Measurements from ENCODE around the gene MDN1. TPM values are rescaled to one million over a fixed set of nuclear protein-coding genes. Genes with fewer than 3 reads are reported as not detected.

Gene MDN1
- total and polyA plus RNA-seq, 2 of the 13 experiments (the other 11 are each of a cell fraction or from before 2014, with no cell fraction given), result 18.8 to 52.9 TPM

GRCh38 chr6:89818977-89819335, 638 bp downstream of the MDN1 start:
- Histone ChIP-seq H3K36me3 (replicated peaks in 1 of 2; ENCODE audit: control insufficient read depth in 1 of 2, insufficient read depth in 2 of 2, low read length in 2 of 2) (peaks cover 0 to 2% of the 10 kb centered on the region in 2 experiments; a peak in 1 of 5 replicates), H3K27me3 (ENCODE audit: control insufficient read depth in 1 of 2, insufficient read depth in 2 of 2, low read length in 2 of 2) (no peaks in the 10 kb centered on the region; a peak in 1 of 5 replicates), H4K20me1 (ENCODE audit: insufficient read depth, low read length) (peaks cover 2% of the 10 kb centered on the region; the same call in 1 of the 2 replicates), H3K4me3 (replicated peaks in 1 of 3; ENCODE audit: insufficient read depth in 1 of 3, low read depth in 2 of 3, low read length in 3 of 3) (peak overlapping the region; percentile 78 to 91 (median 79)), H3K9ac (ENCODE audit: insufficient read depth, low read depth, low read length) (peak overlapping the region; percentile 89), H3K4me2 (ENCODE audit: low read depth, low read length) (peak overlapping the region; percentile 83), H3K4me1 (ENCODE audit: insufficient read depth, low read length) (peaks cover 30% of the 10 kb centered on the region), H2AFZ (ENCODE audit: low read length) (peak overlapping the region; percentile 92), H3K79me2 (ENCODE audit: insufficient read depth, low read length) (peaks cover 54% of the 10 kb centered on the region), H3K27ac (ENCODE audit: extremely low read length, insufficient read depth, low read length) (peak overlapping the region; percentile 83), H3K9me3 (ENCODE audit: low read length) (no peaks in the 10 kb centered on the region)
- ChIA-PET POLR2A (interaction anchor here (0.7 to 3.3 kb wide), 7 partner anchors 10 to 180 kb away, joined by 3 to 52 read pairs (median 3); partner anchors contain the start of genes CASP8AP2 and LYRM2), CTCF (ENCODE audit: low intra/inter-chr PET ratio, low total read pairs) (no interaction called here)
- no TSS peak for BruUV-seq (replicated peaks)
- intact Hi-C loops (cut with micrococcal nuclease; ENCODE audit: unreplicated experiment), result loop anchor here (1.0 kb wide), 1 partner anchor 10 kb away; the partner anchor contains the start of gene CASP8AP2
- DNase-seq (ENCODE audit: low spot score) (peak; percentile 43), FAIRE-seq (no peak), ATAC-seq (peak; percentile 68)
- WGBS (ENCODE audit: low lambda C conversion rate), result 0% methylated on average over 13 of the region's 14 CpGs
- in situ Hi-C loops (cut with HindIII; ENCODE audit: extremely low pct_ligation_motif_present, low pct_unique_long_range_greater_than_20kb), result no loop called here
- no peak for TF ChIP-seq STAG1 (CRISPR knock-in tag; IDR thresholded peaks at IDR 0.05)
- TF ChIP-seq SP5 (CRISPR knock-in tag; IDR thresholded peaks at IDR 0.05; ENCODE audit: borderline replicate concordance, low read depth), result no peak
- TF ChIP-seq, protein P1, sequence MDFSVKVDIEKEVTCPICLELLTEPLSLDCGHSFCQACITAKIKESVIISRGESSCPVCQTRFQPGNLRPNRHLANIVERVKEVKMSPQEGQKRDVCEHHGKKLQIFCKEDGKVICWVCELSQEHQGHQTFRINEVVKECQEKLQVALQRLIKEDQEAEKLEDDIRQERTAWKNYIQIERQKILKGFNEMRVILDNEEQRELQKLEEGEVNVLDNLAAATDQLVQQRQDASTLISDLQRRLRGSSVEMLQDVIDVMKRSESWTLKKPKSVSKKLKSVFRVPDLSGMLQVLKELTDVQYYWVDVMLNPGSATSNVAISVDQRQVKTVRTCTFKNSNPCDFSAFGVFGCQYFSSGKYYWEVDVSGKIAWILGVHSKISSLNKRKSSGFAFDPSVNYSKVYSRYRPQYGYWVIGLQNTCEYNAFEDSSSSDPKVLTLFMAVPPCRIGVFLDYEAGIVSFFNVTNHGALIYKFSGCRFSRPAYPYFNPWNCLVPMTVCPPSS (IDR thresholded peaks at IDR 0.05), result no peak
- no peak for TF ChIP-seq ZNF670 (CRISPR knock-in tag; IDR thresholded peaks at IDR 0.05; ENCODE audit: borderline replicate concordance)
- no peak for TF ChIP-seq PAF1 (CRISPR knock-in tag; IDR thresholded peaks at IDR 0.05)
- TF ChIP-seq BRCA1 (CRISPR knock-in tag; IDR thresholded peaks at IDR 0.05), result no peak
- TF ChIP-seq REL (CRISPR knock-in tag; conservative IDR thresholded peaks at IDR 0.05), result 0 out of 2 replicates have a peak, but pooled peaks have one; percentile 6
- 0 out of 2 replicates have a peak, but pooled peaks have one; percentile 21 for TF ChIP-seq ZNF878 (CRISPR knock-in tag; IDR thresholded peaks at IDR 0.05)
- TF ChIP-seq, protein P2, sequence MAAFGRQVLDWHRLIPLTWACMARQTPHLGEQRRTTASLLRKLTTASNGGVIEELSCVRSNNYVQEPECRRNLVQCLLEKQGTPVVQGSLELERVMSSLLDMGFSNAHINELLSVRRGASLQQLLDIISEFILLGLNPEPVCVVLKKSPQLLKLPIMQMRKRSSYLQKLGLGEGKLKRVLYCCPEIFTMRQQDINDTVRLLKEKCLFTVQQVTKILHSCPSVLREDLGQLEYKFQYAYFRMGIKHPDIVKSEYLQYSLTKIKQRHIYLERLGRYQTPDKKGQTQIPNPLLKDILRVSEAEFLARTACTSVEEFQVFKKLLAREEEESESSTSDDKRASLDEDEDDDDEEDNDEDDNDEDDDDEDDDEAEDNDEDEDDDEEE (CRISPR knock-in tag; IDR thresholded peaks at IDR 0.05), result 0 out of 2 replicates have a peak, but pooled peaks have one; percentile 47
- TF ChIP-seq SKI (IDR thresholded peaks at IDR 0.05; ENCODE audit: partially characterized antibody), result no peak
- TF ChIP-seq ZNF232 (CRISPR knock-in tag; IDR thresholded peaks at IDR 0.05; ENCODE audit: borderline replicate concordance), result 0 out of 2 replicates have a peak, but pooled peaks have one; percentile 13
- TF ChIP-seq, protein P3, sequence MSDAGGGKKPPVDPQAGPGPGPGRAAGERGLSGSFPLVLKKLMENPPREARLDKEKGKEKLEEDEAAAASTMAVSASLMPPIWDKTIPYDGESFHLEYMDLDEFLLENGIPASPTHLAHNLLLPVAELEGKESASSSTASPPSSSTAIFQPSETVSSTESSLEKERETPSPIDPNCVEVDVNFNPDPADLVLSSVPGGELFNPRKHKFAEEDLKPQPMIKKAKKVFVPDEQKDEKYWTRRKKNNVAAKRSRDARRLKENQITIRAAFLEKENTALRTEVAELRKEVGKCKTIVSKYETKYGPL (CRISPR knock-in tag; IDR thresholded peaks at IDR 0.05), result 0 out of 2 replicates have a peak, but pooled peaks have one; percentile 10
- TF ChIP-seq CENPX (CRISPR knock-in tag; IDR thresholded peaks at IDR 0.05), result no peak
- no peak for TF ChIP-seq CHD4 (IDR thresholded peaks at IDR 0.05; ENCODE audit: borderline replicate concordance, low read length)
- TF ChIP-seq, protein P4, sequence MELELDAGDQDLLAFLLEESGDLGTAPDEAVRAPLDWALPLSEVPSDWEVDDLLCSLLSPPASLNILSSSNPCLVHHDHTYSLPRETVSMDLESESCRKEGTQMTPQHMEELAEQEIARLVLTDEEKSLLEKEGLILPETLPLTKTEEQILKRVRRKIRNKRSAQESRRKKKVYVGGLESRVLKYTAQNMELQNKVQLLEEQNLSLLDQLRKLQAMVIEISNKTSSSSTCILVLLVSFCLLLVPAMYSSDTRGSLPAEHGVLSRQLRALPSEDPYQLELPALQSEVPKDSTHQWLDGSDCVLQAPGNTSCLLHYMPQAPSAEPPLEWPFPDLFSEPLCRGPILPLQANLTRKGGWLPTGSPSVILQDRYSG (CRISPR knock-in tag; IDR thresholded peaks at IDR 0.05), result 0 out of 2 replicates have a peak, but pooled peaks have one; percentile 8
- TF ChIP-seq SALL2 (CRISPR knock-in tag; IDR thresholded peaks at IDR 0.05), result no peak; the same call in 1 of the 2 replicates
- TF ChIP-seq ZNF574 (CRISPR knock-in tag; IDR thresholded peaks at IDR 0.05), result no peak

Measured in HepG2 (cell line).